B cell (primary cell): Measurements from ENCODE around the gene CYB561D1. TPM values are rescaled to one million over a fixed set of nuclear protein-coding genes. Genes with fewer than 3 reads are reported as not detected.

Source experiments
- ATAC-seq: fragments of 200-7000 bp; cut with Tn5 transposase; one replicate; pipeline ENCODE4 v1.10.0; 2021; ENCODE audit warnings: low read depth, mild to moderate bottlenecking, moderate number of reproducible peaks, moderate library complexity
- CTCF ChIA-PET: fragments of 350-600 bp; sonication (Branson Sonifier 250); formaldehyde crosslinking; loops from one replicate; lab custom pipeline; 2021; ENCODE audit warnings: antibody characterized with exemption, inconsistent platforms; lab: Charles Lee
- POLR2A ChIA-PET: fragments of 350-600 bp; sonication (Branson Sonifier 250); formaldehyde crosslinking; loops from one replicate; lab custom pipeline; 2021; ENCODE audit warnings: antibody characterized with exemption; lab: Charles Lee
- DNase-seq: peaks from one replicate; pipeline ENCODE4 v3.0.0; 2013
- H2AFZ ChIP-seq: 2 replicates; pipeline ENCODE4 v1.6.1; 2012; ENCODE audit warnings: mild to moderate bottlenecking, low read depth, low read length; ENCODE audit not compliant: insufficient read depth, poor library complexity, severe bottlenecking
- H3K27ac ChIP-seq, 2 donors: 1 replicate in 1 of 2; 2 replicates in 1 of 2; pipeline ENCODE4 v1.5.1; 2012 to 2013; ENCODE audit warnings: low read length in 2 of 2, mild to moderate bottlenecking in 2 of 2, moderate library complexity in 1 of 2
- H3K27me3 ChIP-seq, 4 experiments: fragments of 200-600 bp in 1 of 4; sonication (generic) in 1 of 4; replicated peaks in 1 of 4; 1 replicate in 2 of 4; 2 replicates in 2 of 4; pipeline versions ENCODE4 v1.6.1 to v1.7.0; 2013 to 2016; ENCODE audit warnings: low read length in 3 of 4, mild to moderate bottlenecking in 2 of 4, mixed read lengths in 1 of 4, moderate library complexity in 1 of 4; ENCODE audit not compliant: insufficient read depth in 4 of 4, control insufficient read depth in 3 of 4; ENCODE audit errors: control extremely low read depth in 1 of 4
- H3K36me3 ChIP-seq, 2 experiments: replicated peaks in 1 of 2; 1 replicate in 1 of 2; 2 replicates in 1 of 2; pipeline versions ENCODE4 v1.6.1 to v1.7.1; 2013; ENCODE audit warnings: low read length in 1 of 2; ENCODE audit not compliant: insufficient read depth in 2 of 2, control insufficient read depth in 1 of 2; ENCODE audit errors: control extremely low read depth in 1 of 2, extremely low read depth in 1 of 2
- H3K4me1 ChIP-seq, 2 donors: fragments of 200-600 bp in 1 of 2; sonication (generic) in 1 of 2; 1 replicate in 1 of 2; 2 replicates in 1 of 2; pipeline versions ENCODE4 v1.5.1 to v1.6.1; 2013 to 2017; ENCODE audit warnings: low read length in 2 of 2; ENCODE audit not compliant: control insufficient read depth in 2 of 2, insufficient read depth in 2 of 2
- H3K4me2 ChIP-seq: replicated peaks from 2 replicates; pipeline ENCODE3; 2012; ENCODE audit warnings: mild to moderate bottlenecking, low read depth, low read length; ENCODE audit not compliant: poor library complexity, severe bottlenecking
- H3K4me3 ChIP-seq, 5 experiments: fragments of 200-600 bp in 1 of 5; sonication (generic) in 1 of 5; 1 replicate in 3 of 5; 2 replicates in 2 of 5; pipeline versions ENCODE4 v1.5.1 to v1.7.0; 2011 to 2016; ENCODE audit warnings: low read length in 4 of 5, mild to moderate bottlenecking in 4 of 5, low read depth in 2 of 5, control low read depth in 1 of 5, moderate library complexity in 1 of 5; ENCODE audit not compliant: insufficient read depth in 1 of 5; ENCODE audit errors: control extremely low read depth in 1 of 5, extremely low read depth in 1 of 5
- H3K79me2 ChIP-seq: fragments of 200-600 bp; sonication (generic); one replicate; pipeline ENCODE4 v1.6.0; 2016; ENCODE audit warnings: low read length; ENCODE audit not compliant: control insufficient read depth, insufficient read depth
- H3K9ac ChIP-seq: fragments of 200-600 bp; sonication (generic); 2 replicates; pipeline ENCODE4 v1.6.1; 2017; ENCODE audit warnings: mild to moderate bottlenecking, low read length, moderate library complexity
- H3K9me3 ChIP-seq, 3 donors: one replicate each; pipeline versions ENCODE4 v1.6.1 to v1.7.1; 2013; ENCODE audit warnings: low read length in 2 of 3; ENCODE audit not compliant: control insufficient read depth in 2 of 3, insufficient read depth in 1 of 3; ENCODE audit errors: control extremely low read depth in 1 of 3
- H4K20me1 ChIP-seq: 2 replicates; pipeline ENCODE4 v1.6.0; 2012; ENCODE audit warnings: mild to moderate bottlenecking, low read length; ENCODE audit not compliant: insufficient read depth, control insufficient read depth, poor library complexity, severe bottlenecking
- H3K27ac Mint-ChIP-seq: one replicate; pipeline ENCODE4 v1.8.0; 2021; ENCODE audit warnings: mixed read lengths
- H3K27me3 Mint-ChIP-seq: one replicate; pipeline ENCODE4 v1.8.0; 2021; ENCODE audit warnings: mixed read lengths
- H3K4me1 Mint-ChIP-seq: one replicate; pipeline ENCODE4 v1.8.0; 2021; ENCODE audit warnings: mixed read lengths
- H3K4me3 Mint-ChIP-seq: one replicate; pipeline ENCODE4 v1.8.0; 2021; ENCODE audit warnings: mixed read lengths
- H3K9me3 Mint-ChIP-seq: one replicate; pipeline ENCODE4 v1.8.0; 2022; ENCODE audit warnings: mixed read lengths; ENCODE audit not compliant: insufficient read depth
- EZH2 ChIP-seq: IDR thresholded peaks from 2 replicates; pipeline ENCODE4 v1.6.1; 2012; ENCODE audit warnings: borderline replicate concordance, low read depth, mild to moderate bottlenecking, moderate library complexity, low read length; ENCODE audit not compliant: insufficient read depth, poor library complexity, severe bottlenecking
- intact Hi-C: fragments of 100-400 bp; cut with micrococcal nuclease; formaldehyde crosslinking; loops from one replicate; pipeline ENCODE4 v1.10.0; 2022
- polyA plus RNA-seq: library from polyadenylated mRNA; depleted of rRNA; stranded (reverse); fragments of >200 nt; gene quantifications from 2 replicates; pipeline ENCODE4 v1.2.3, GENCODE V29; 2012
- total RNA-seq, 2 donors: library from RNA; stranded (reverse); fragments of 120-200 nt in 1 of 2; gene quantifications; 1 replicate in 1 of 2; 2 replicates in 1 of 2; pipeline versions ENCODE4 v1.2.3 to v1.2.4, GENCODE V29; 2013 to 2022
- TF ChIP-seq, protein P1 (sequence below): fragments of 200-600 bp; IDR thresholded peaks from one replicate; pipeline ENCODE4 v1.8.0; 2022; ENCODE audit warnings: antibody characterized with exemption, mild to moderate bottlenecking

CYB561D1 gene
- total and polyA plus RNA-seq, 2 donors (not counting 1 experiment from before 2014, with no cell fraction given): 16.1 to 28.0 TPM

DNA sequence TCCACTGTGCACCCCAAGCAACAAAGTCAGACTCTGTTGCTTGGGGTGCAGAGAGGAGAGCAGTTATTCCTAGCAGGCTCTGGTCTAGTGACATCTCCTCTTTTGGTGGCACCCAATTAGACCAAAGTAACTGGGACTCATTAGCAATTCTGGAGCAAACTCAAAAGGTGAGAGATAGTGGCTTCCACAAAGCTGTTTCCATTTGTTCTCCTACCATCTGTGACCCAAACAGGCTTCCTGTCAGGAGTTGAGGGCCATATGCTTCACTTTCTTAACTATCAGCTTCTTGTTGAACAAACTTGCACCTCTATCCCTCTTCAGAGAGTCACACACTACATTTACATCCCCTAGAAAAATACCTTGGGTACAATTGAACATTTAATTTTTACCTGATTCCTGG lies 11.7 kb upstream of the CYB561D1 start:
- Histone ChIP-seq H3K36me3 (no peaks in the 10 kb centered on the region), H3K27me3 (peaks cover 0 to 32% (median 12%) of the 10 kb centered on the region in 4 experiments), H3K4me2 (no peak overlapping the region), H4K20me1 (no peaks in the 10 kb centered on the region), H3K4me3 (no peak overlapping the region), H3K4me1 (peaks cover 12 to 23% of the 10 kb centered on the region in 2 donors), H3K79me2 (peaks cover 22% of the 10 kb centered on the region), H3K27ac (no peak overlapping the region), H3K9ac (no peak overlapping the region), H3K9me3 (peaks cover 0 to 5% (median 0%) of the 10 kb centered on the region in 3 donors), H2AFZ (peak overlapping the region; percentile 8)
- CTCF ChIA-PET: interaction anchor here (1.5 to 37.9 kb wide), 6 partner anchors 8 to 503 kb away, joined by 4 to 926 read pairs (median 7); partner anchors contain the start of genes AHCYL1, CYB561D1 and GPR61
- POLR2A ChIA-PET: interaction anchor here (1.4 kb wide), 1 partner anchor 12 kb away, joined by 7 read pairs; the partner anchor contains the start of gene CYB561D1
- peaks cover 33% of the 10 kb centered on the region for H3K27me3 Mint-ChIP-seq
- no peak for ATAC-seq
- no peak for TF ChIP-seq EZH2
- TF ChIP-seq, protein P1, sequence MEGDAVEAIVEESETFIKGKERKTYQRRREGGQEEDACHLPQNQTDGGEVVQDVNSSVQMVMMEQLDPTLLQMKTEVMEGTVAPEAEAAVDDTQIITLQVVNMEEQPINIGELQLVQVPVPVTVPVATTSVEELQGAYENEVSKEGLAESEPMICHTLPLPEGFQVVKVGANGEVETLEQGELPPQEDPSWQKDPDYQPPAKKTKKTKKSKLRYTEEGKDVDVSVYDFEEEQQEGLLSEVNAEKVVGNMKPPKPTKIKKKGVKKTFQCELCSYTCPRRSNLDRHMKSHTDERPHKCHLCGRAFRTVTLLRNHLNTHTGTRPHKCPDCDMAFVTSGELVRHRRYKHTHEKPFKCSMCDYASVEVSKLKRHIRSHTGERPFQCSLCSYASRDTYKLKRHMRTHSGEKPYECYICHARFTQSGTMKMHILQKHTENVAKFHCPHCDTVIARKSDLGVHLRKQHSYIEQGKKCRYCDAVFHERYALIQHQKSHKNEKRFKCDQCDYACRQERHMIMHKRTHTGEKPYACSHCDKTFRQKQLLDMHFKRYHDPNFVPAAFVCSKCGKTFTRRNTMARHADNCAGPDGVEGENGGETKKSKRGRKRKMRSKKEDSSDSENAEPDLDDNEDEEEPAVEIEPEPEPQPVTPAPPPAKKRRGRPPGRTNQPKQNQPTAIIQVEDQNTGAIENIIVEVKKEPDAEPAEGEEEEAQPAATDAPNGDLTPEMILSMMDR: no peak
- intact Hi-C loops: loop anchor here (5.0 to 10.0 kb wide), 3 partner anchors 135 to 925 kb away; partner anchors contain the start of genes AMPD2, GNAT2, GSTM4 and LAMTOR5
- no peaks in the 10 kb centered on the region for H3K9me3 Mint-ChIP-seq
- H3K27ac Mint-ChIP-seq: peak overlapping the region; percentile 20
- H3K4me3 Mint-ChIP-seq: peak overlapping the region; percentile 96
- peaks cover 28% of the 10 kb centered on the region for H3K4me1 Mint-ChIP-seq
- DNase-seq: no peak
